ENCODE results near the gene ASB1.

Gene ASB1

GRCh38 chr2:238498188-238498587 lies 71.5 kb downstream of the ASB1 start:
- DNase-seq, result no peak

GRCh38 chr2:238498691-238499295 lies 72.1 kb downstream of the ASB1 start:
- no peak for DNase-seq

GRCh38 chr2:238499731-238500580 lies 73.2 kb downstream of the ASB1 start:
- DNase-seq, result no peak

DNA sequence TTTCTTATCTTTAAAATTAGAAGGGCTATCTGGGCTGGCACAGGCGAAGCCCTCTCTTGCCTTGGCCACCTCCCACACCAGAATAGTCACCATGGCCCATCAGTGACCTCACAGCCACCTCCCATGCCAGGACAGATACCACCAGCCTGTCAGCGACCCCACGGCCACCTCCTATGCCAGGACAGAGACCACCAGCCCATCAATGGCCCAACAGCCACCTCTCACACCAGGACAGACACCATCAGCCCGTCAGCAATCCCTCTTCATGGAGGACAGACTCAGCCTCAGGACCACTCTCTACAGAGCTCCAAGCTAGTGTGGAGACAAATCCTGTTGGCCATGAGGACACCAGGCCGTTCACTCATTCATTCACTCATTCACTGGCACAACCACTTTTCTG lies 74.6 kb downstream of the ASB1 start:
- DNase-seq, result no peak
